ENCODE measurements around the gene DYNC1H1.

The DYNC1H1 gene

GRCh38 chr14:101964297-101965180 lies at the start of gene DYNC1H1:
Gene DYNC1H1, plus strand, starts transcription at chr14:101964573. Its CDS starts 119 bp downstream, at chr14:101964692.
- peak; percentile 71 to 74 for DNase-seq (ENCODE audit: low read depth in 2 of 2)

DNA sequence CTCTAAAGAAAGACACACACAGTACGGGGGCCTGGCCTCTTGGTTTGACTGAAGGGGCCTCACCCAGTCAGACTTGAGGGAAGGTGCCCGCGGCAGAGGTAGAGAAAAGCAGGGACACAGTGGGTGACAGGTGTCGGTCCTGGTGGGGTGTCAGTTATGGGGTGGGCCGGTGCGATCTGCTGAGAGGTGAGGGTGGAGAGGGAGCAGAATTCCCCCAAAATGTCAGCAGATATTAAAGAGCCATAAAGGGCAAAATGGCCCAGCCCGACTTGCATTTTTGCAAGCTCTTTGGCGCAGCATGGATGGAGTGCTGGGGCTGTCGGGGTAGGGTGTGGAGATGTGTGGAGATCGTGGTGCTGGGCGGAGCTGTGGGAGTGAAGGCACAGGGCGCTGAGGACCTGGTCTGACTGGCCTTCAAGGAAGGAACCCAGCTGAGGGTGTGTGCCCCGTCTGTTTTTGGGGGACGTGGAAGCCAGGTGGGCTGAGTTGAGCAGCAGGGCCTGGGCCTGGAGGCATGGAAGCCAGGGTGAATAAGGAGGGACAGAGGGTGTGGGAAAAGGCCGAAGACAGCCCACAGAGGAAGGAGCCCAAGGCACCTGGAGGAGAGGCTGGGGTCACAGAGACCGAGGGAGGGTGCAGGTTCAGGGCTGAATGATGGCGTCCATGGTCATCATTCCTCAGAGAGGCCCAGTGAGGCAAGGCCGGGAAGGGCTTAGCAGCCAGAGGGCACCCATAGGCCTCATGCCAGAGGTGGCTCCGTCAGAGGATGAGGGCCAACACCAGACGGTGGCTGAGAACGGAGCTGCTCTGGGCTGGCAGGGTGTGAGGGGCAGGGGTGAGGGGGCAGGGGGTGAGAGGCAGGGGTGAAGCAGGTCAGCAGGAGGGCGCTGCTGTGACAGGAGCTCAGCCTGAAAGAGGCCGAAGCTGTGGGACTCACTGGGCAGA lies 48.2 kb upstream of the DYNC1H1 start:
- DNase-seq (ENCODE audit: low read depth in 2 of 2) = no peak

GRCh38 chr14:101916816-101917412 lies 47.5 kb upstream of the DYNC1H1 start:
- no peak for DNase-seq (ENCODE audit: low read depth in 2 of 2)

DNA sequence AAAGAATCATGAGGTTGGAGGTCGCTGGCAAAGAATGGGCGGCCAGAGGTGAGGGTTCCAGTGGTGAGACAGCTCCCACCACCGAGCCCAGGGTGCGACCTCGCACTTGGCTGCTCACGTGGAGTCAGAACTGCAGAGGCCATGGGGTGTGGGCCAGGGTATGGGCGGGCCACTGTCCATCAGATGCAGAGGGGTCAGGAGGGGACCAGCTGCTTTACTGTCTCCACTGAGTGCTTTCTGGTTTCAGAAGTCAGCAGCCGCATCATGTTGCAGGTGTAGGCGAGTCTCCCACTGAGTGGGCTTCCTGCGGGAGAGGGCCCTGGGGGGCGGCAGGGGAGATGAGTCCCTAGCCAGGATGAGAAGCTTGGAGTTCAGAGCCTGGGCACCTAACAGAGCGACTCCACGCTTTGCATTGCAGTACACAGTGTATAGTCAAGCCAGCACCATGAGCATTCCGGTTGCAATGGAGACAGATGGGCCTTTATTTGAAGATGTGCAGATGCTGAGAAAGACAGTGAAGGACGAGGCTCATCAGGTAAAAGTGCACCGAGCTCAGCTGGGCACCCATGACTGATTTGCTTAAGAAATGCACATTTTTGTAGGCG lies 46.9 kb upstream of the DYNC1H1 start:
- no peak for DNase-seq (ENCODE audit: low read depth in 2 of 2)

- no peak for DNase-seq (ENCODE audit: low read depth in 2 of 2)
Observed at GRCh38 chr14:101918065-101918989, 46.0 kb upstream of the DYNC1H1 start.

DNA sequence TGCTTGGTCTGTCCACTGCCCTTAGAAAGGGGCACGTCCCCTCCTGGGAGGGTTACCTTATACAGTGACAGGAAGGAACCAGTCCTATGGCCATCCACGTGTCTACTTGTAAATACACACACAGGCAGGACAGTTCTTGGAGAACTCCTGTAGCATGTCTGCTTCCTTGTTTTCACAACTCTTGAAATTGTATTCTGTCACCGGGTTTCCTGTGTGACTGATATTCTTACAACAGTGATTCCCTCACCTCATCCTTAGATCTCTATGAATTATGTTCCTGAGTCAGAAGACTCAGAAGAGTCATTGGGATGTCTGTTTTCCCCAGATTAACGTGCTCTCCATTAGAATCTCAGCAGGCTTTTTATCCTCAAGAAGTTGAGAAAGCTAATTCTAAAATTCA lies 44.1 kb upstream of the DYNC1H1 start:
- no peak for DNase-seq (ENCODE audit: low read depth in 2 of 2)

GRCh38 chr14:101922866-101923265 lies 41.5 kb upstream of the DYNC1H1 start:
- DNase-seq (ENCODE audit: low read depth in 2 of 2) = no peak

- DNase-seq (ENCODE audit: low read depth in 2 of 2) = no peak
Observed at GRCh38 chr14:101925152-101925551, 39.2 kb upstream of the DYNC1H1 start.

- DNase-seq (ENCODE audit: low read depth in 2 of 2) = no peak
Observed at GRCh38 chr14:101926085-101926484, 38.3 kb upstream of the DYNC1H1 start.

- DNase-seq (ENCODE audit: low read depth in 2 of 2) = no peak
Observed at GRCh38 chr14:101926620-101927019, 37.8 kb upstream of the DYNC1H1 start.

GRCh38 chr14:101927859-101928258 lies 36.5 kb upstream of the DYNC1H1 start:
- no peak for DNase-seq (ENCODE audit: low read depth in 2 of 2)

GRCh38 chr14:101928415-101928841 lies 35.9 kb upstream of the DYNC1H1 start:
- no peak for DNase-seq (ENCODE audit: low read depth in 2 of 2)

DNA sequence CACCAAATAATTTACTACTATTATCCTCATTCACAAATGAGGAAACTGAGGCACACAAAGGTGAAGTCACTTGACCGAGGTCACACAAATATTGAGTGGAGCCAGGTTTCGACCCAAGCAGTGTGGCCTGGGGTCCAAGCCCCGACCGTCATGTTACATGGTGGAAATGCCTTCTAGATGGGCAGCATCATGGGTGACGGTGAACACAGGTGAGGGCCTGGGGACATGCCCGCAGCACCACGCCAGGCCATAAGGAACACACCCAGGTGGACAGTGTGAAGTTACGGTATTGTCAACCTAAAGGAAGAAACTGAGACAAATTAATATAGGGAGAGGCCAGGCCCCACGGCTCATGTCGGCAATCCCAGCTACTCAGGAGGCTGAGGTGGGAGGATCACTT lies 35.3 kb upstream of the DYNC1H1 start:
- no peak for DNase-seq (ENCODE audit: low read depth in 2 of 2)

- no peak for DNase-seq (ENCODE audit: low read depth in 2 of 2)
Observed at GRCh38 chr14:101929946-101930345, 34.4 kb upstream of the DYNC1H1 start.

- DNase-seq (ENCODE audit: low read depth in 2 of 2) = no peak
Observed at GRCh38 chr14:101932673-101933072, 31.7 kb upstream of the DYNC1H1 start.

DNA sequence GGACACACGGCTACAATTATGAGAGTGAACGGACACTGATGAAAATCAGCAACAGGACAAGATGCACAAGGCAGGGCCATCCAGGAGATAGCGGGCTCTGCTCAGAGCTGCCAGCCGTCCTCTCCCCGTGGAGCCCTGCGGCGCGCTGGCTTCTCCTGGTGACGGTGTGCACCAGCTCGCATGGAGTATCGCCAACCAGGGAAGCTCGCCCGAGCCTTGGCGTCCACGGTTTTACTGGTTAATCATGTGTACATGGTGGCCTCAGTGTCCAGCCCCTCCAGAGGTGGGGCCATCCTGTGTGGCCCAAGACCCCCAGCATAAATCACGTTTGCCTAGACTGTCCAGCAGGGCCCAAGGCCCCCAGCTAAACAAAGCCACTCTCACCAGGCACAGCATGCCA lies 31.2 kb upstream of the DYNC1H1 start:
- DNase-seq (ENCODE audit: low read depth in 2 of 2) = no peak

DNA sequence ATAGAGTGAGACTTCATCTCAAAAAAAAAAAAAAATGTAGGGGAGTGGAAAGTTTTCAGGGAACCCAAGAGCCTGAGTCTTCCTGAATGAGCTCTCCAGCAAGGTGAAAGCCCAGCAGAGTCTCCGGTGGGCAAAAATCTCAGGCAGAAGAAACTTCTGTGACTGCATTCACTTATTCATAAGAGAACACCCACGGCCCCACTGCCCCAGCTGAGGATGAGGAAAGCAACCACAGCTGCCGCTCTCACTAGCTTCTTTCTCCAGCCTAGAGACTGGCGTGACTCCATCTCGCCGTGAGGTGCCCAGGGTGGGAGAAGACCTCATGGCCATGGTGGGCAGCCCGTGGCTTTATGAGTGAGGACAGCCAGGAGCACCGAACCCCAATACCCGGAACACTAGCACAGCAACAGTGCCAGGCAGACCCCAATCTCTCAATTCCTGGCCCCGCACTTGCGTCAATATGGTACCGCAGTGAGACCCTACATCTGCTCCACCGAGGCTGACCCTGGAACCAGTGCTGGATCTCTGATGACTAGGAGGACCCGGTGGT lies 29.7 kb upstream of the DYNC1H1 start:
- no peak for DNase-seq (ENCODE audit: low read depth in 2 of 2)

DNA sequence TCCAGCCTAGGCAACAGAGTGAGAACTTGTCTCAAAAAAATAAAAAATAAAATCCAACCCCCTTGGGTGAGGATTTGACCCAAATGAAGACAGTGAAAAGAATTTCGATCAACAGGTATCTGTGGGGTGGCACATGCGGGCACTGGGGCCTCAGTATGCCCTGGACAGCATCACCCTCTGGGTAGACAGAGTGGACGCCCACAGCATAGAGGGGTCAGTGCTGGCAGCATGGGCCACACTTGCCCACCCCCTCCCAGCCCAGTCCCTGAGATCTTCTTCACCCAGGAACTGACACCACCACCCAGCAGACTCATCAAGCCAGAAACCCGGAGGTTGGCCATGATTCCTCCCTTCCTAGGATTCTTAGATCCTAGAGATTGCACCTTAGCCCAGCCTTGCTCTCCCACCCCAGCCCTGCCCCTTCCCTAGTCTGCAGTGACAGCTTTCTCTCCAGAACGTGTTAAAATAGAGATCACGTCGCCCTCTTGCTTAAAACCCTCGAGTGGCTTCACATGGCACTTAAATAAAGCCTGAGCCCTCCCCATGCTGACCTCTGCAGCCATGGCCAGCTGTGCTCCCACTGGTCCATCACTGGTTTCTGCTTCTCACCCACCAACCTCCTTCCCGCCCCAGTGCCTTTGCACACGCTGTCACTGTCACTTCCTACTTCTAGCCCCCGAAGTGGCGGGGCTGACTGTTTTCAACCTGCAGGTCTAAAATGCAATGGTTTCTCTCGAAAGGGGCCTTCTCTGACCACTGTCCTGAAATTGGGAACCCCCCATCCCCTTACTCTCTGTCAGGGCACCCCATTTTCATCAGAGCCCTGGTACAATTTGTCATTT lies 26.2 kb upstream of the DYNC1H1 start:
- DNase-seq (ENCODE audit: low read depth in 2 of 2) = no peak

GRCh38 chr14:101939646-101940170 lies 24.7 kb upstream of the DYNC1H1 start:
- DNase-seq (ENCODE audit: low read depth in 2 of 2) = no peak
